GM12878 (cell line): ENCODE data around the gene HMGB2. TPM values are rescaled to one million over a fixed set of nuclear protein-coding genes. Genes with fewer than 3 reads are reported as not detected.

Experiments used
- ATAC-seq: fragments of 200-7000 bp; cut with Tn5 transposase; 3 replicates; pipeline ENCODE4 v1.9.1; 2020; ENCODE audit warnings: mild to moderate bottlenecking, moderate library complexity
- BruUV-seq: library from RNA; stranded (reverse); fragments of 400-500 nt; replicated peaks from 2 replicates; lab custom pipeline; 2021; lab: Mats Ljungman, UMichigan
- CTCF ChIA-PET: fragments of 300-600 bp; sonication (Branson Sonifier 250); formaldehyde crosslinking; extraction: SDS; loops from one replicate; lab custom pipeline; 2021; ENCODE audit warnings: inconsistent platforms; lab: Yijun Ruan, JAX
- POLR2A ChIA-PET: fragments of 350-600 bp; formaldehyde crosslinking; extraction: SDS; loops from one replicate; lab custom pipeline; 2021; ENCODE audit warnings: inconsistent platforms; lab: Charles Lee
- RAD21 ChIA-PET: fragments of 300-600 bp; sonication (Branson Sonifier 250); formaldehyde crosslinking; loops from one replicate; lab custom pipeline; 2023; ENCODE audit warnings: antibody characterized with exemption; ENCODE audit not compliant: unreplicated experiment; lab: Charles Lee
- SMC1A ChIA-PET: fragments of 300-600 bp; sonication (Branson Sonifier 250); formaldehyde crosslinking; loops from one replicate; lab custom pipeline; 2023; ENCODE audit not compliant: unreplicated experiment, uncharacterized antibody; lab: Charles Lee
- DNase-seq: peaks from one replicate; pipeline ENCODE4 v3.0.0-alpha.2; 2011; ENCODE audit warnings: low read depth, low spot score
- FAIRE-seq: peaks from 3 replicates; lab custom pipeline; 2011; peaks lifted over from hg19 to GRCh38; lab: Jason Lieb, UNC
- H2AFZ ChIP-seq: 2 replicates; pipeline ENCODE4 v1.6.0; 2011; ENCODE audit warnings: low read depth, low read length, control low read depth; ENCODE audit not compliant: control insufficient read depth
- H3K27ac ChIP-seq: 2 replicates; pipeline ENCODE4 v1.5.1; 2011; ENCODE audit warnings: control low read depth; ENCODE audit not compliant: control insufficient read depth, insufficient read depth
- H3K27me3 ChIP-seq, 2 experiments: replicated peaks in 1 of 2; 2 replicates each; pipeline versions ENCODE4 v1.6.0 to v1.6.1; 2011; ENCODE audit warnings: low read length in 1 of 2; ENCODE audit not compliant: control insufficient read depth in 2 of 2, insufficient read depth in 2 of 2
- H3K36me3 ChIP-seq, 2 experiments: 2 replicates each; pipeline ENCODE4 v1.5.1; 2011; ENCODE audit warnings: low read length in 1 of 2; ENCODE audit not compliant: control insufficient read depth in 2 of 2, insufficient read depth in 2 of 2
- H3K4me1 ChIP-seq: 2 replicates; pipeline ENCODE4 v1.6.1; 2011; ENCODE audit warnings: mild to moderate bottlenecking, low read length, moderate library complexity, mixed read lengths; ENCODE audit not compliant: control insufficient read depth, insufficient read depth
- H3K4me2 ChIP-seq: 2 replicates; pipeline ENCODE4 v1.6.0; 2011; ENCODE audit warnings: control low read depth; ENCODE audit not compliant: control insufficient read depth, insufficient read depth
- H3K4me3 ChIP-seq: fragments of 200-600 bp; sonication (generic); 2 replicates; pipeline ENCODE4 v1.5.1; 2016
- H3K79me2 ChIP-seq: 2 replicates; pipeline ENCODE4 v1.6.0; 2011; ENCODE audit warnings: low read length; ENCODE audit not compliant: control insufficient read depth, insufficient read depth
- H3K9ac ChIP-seq: 2 replicates; pipeline ENCODE4 v1.8.0; 2011; ENCODE audit warnings: low read length, control low read depth, mixed read lengths; ENCODE audit not compliant: control insufficient read depth, insufficient read depth
- H3K9me3 ChIP-seq: replicated peaks from 3 replicates; pipeline ENCODE4 v1.5.1; 2011; ENCODE audit warnings: mild to moderate bottlenecking, low read length; ENCODE audit not compliant: control insufficient read depth, insufficient read depth
- H4K20me1 ChIP-seq: 2 replicates; pipeline ENCODE4 v1.6.0; 2011; ENCODE audit not compliant: control insufficient read depth, insufficient read depth
- BCLAF1 ChIP-seq: fragments of 450-650 bp; IDR thresholded peaks from 2 replicates; pipeline ENCODE4 v1.6.1; 2017; ENCODE audit warnings: antibody characterized with exemption, mild to moderate bottlenecking, moderate library complexity
- EGR1 ChIP-seq, 2 experiments: IDR thresholded peaks; 1 replicate in 1 of 2; 2 replicates in 1 of 2; pipeline ENCODE4 v1.6.1; 2011 to 2012; ENCODE audit warnings: low read depth in 2 of 2, low read length in 2 of 2, borderline replicate concordance in 1 of 2, mild to moderate bottlenecking in 1 of 2, moderate library complexity in 1 of 2
- LARP7 ChIP-seq: fragments of 450-650 bp; IDR thresholded peaks from 2 replicates; pipeline ENCODE4 v1.6.1; 2017; ENCODE audit warnings: mild to moderate bottlenecking
- NBN ChIP-seq: fragments of 450-650 bp; IDR thresholded peaks from 2 replicates; pipeline ENCODE4 v1.6.1; 2016
- NR2C1 ChIP-seq: fragments of 450-650 bp; IDR thresholded peaks from 2 replicates; pipeline ENCODE4 v1.6.1; 2017; ENCODE audit warnings: antibody characterized with exemption, mild to moderate bottlenecking, moderate library complexity
- SREBF1 ChIP-seq: IDR thresholded peaks from 2 replicates; pipeline ENCODE4 v1.6.1; 2012; ENCODE audit warnings: mild to moderate bottlenecking, low read length
- WGBS: methylation state at CpG from one replicate; pipeline ENCODE4 v1.1.6; 2016; ENCODE audit warnings: low lambda C conversion rate; ENCODE audit not compliant: insufficient replicate concordance, insufficient coverage; ENCODE audit errors: missing lambda C conversion rate; 5-methylcytosine and 5-hydroxymethylcytosine counted together
- in situ Hi-C: fragments of 300-500 bp; cut with MboI; formaldehyde crosslinking; loops from 9 replicates; pipeline ENCODE4 v1.14.3; 2018; ENCODE audit warnings: mixed read lengths
- intact Hi-C: fragments of 100-400 bp; cut with micrococcal nuclease; formaldehyde crosslinking; loops from one replicate; pipeline ENCODE4 v1.14.2; 2022; ENCODE audit not compliant: unreplicated experiment
- polyA plus RNA-seq, 11 experiments: library from polyadenylated mRNA; depleted of rRNA in 4 of 11; unstranded in 6 of 11; stranded (reverse) in 5 of 11; fragments of >200 nt; fragmentation: Nextera tagmentation in 4 of 11; fragmentation: Illumina TruSeq in 1 of 11; extraction: Ambion mirVana in 4 of 11; extraction: Trizol in 1 of 11; gene quantifications; 1 replicate in 1 of 11; 2 replicates in 10 of 11; pipeline versions ENCODE4 v1.2.1 to v1.2.3, GENCODE V29; 2011 to 2016; ENCODE audit warnings: inconsistent platforms in 2 of 11, missing spikeins in 2 of 11, low read depth in 1 of 11
- total RNA-seq, 4 experiments: library from RNA; depleted of rRNA in 3 of 4; stranded (reverse); fragments of >200 nt in 3 of 4; fragmentation: Illumina TruSeq in 1 of 4; extraction: Trizol in 1 of 4; gene quantifications; 2 replicates each; pipeline versions ENCODE4 v1.2.1 to v1.2.3, GENCODE V29; 2013 to 2021

HMGB2 gene
- total and polyA plus RNA-seq, 10 of the 15 experiments (the other 5 are each of a cell fraction or from before 2014, with no cell fraction given), result 260 to 961 (median 668) TPM

GRCh38 chr4:173287486-173287885 is 46.7 kb downstream of the HMGB2 start:
- Histone ChIP-seq H3K36me3 (no peaks in the 10 kb centered on the region; a peak in 1 of 4 replicates), H3K27me3 (no peaks in the 10 kb centered on the region), H3K4me2 (no peak overlapping the region), H3K9me3 (peaks cover 9% of the 10 kb centered on the region; the same call in 2 of the 3 replicates), H3K4me1 (peaks cover 5% of the 10 kb centered on the region; the same call in 1 of the 2 replicates), H3K9ac (no peak overlapping the region), H3K27ac (no peak overlapping the region), H4K20me1 (no peaks in the 10 kb centered on the region), H2AFZ (no peak overlapping the region), H3K79me2 (no peaks in the 10 kb centered on the region; the same call in none of the 2 replicates), H3K4me3 (no peak overlapping the region)
- SMC1A ChIA-PET, result interaction anchor here (0.6 to 2.1 kb wide), 3 partner anchors 14 to 34 kb away, joined by 3 to 9 read pairs (median 3); no protein-coding TSS in a partner anchor
- ATAC-seq, result no peak
- no TSS peak for BruUV-seq
- no peak for DNase-seq
- no peak for TF ChIP-seq NBN
- TF ChIP-seq LARP7, result no peak
- TF ChIP-seq EGR1 (IDR thresholded peaks at IDR 0.05; ENCODE audit: borderline replicate concordance in 1 of 2, low read depth in 2 of 2, low read length in 2 of 2), result no peak
- no peak for TF ChIP-seq SREBF1
- TF ChIP-seq NR2C1, result no peak
- no peak for TF ChIP-seq BCLAF1
- RAD21 ChIA-PET, result interaction anchor here (1.0 to 2.1 kb wide), 4 partner anchors 131 to 274 kb away, joined by 3 to 6 read pairs (median 4); no protein-coding TSS in a partner anchor
- CTCF ChIA-PET, result interaction anchor here (0.7 to 9.3 kb wide), 16 partner anchors 9 to 274 kb away, joined by 3 to 146 read pairs (median 4); no protein-coding TSS in a partner anchor
- intact Hi-C loops, result no loop called here
- POLR2A ChIA-PET, result no interaction called here
- WGBS, result 100% methylated on average over 2 of the region's 2 CpGs
- no peak for FAIRE-seq
- in situ Hi-C loops, result no loop called here
